Peyer's patch (tissue), 4 donors: ENCODE measurements around the gene APOC3.

Experiments
- CTCF ChIP-seq, 6 experiments: fragments of 450-650 bp in 4 of 6; fragments of 200-600 bp in 2 of 6; sonication (generic) in 1 of 6; IDR thresholded peaks; one replicate each; pipeline ENCODE4 v1.5.1; 2017 to 2019; ENCODE audit warnings: antibody characterized with exemption in 6 of 6, mild to moderate bottlenecking in 3 of 6, moderate library complexity in 1 of 6
- POLR2A ChIP-seq, 2 donors: fragments of 450-650 bp; IDR thresholded peaks; one replicate each; pipeline ENCODE4 v1.5.1; 2017; ENCODE audit warnings: antibody characterized with exemption in 2 of 2, mild to moderate bottlenecking in 2 of 2, moderate library complexity in 2 of 2

GRCh38 chr11:116862951-116863350 is 33.2 kb downstream of the APOC3 start:
- no peak for TF ChIP-seq CTCF (IDR thresholded peaks at IDR 0.05)
- no peak for TF ChIP-seq POLR2A (IDR thresholded peaks at IDR 0.05)
